C4-2B (cell line): Measurements from ENCODE around the gene HEXD.
"Not testable (repeated sequence)": the region's sequence is repeated elsewhere in the genome, so short reads cannot be mapped to it uniquely, and the experiment has no call there.

Experiments used
- H3K27ac ChIP-seq: fragments of 450-650 bp; 2 replicates; pipeline ENCODE4 v1.5.1; 2017
- CTCF ChIP-seq: fragments of 450-650 bp; conservative IDR thresholded peaks from 2 replicates; pipeline ENCODE4 v1.5.1; 2017; ENCODE audit warnings: mild to moderate bottlenecking
- ZFX ChIP-seq: fragments of 450-650 bp; IDR thresholded peaks from 2 replicates; pipeline ENCODE4 v1.6.1; 2017

Gene HEXD

DNA sequence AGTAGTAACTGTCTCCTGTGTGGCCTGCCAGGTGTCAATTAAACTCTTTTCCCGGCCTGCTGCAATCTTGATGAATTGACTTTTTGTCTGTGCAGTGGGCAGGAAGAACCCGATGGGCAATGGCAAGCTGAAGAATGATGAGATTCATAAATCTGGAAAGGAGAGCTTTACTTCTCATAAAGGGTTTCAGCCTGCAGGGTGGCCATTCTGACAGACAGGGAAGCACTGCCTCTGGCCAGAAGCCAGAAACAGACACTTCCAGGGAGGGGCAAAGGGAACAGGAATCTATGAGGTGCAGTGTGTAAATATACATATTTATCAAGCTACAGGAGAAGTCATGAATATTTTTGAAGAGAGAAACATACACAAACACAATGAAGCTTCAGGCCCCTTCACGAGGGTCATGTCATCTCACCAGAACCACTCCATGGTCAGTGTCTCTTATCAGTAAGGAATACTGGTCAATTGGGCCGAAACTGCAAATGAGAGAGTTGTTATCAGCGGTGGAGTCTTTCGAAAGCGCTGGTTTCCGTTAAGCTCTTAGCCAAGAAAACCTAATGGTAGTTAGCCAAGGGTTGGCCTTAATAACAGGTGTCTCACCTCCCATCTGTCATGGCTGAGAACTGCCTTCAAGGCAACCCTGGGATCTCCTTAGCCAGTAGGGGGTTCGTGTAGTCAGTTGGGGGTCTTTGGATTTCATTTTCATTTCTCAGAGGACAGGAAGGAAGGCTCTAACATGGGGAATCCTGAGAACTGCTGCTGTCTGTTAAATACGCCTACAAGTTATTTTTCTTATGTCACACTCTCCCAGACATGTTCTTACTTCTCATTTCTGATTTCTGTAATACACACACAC, 39.2 kb downstream of the HEXD start:
- H3K27ac ChIP-seq, result peak overlapping the region; percentile 91

GRCh38 chr17:82457929-82458178, 39.7 kb downstream of the HEXD start:
- TF ChIP-seq ZFX (no peak), CTCF (no peak)
- peak overlapping the region; percentile 91 for H3K27ac ChIP-seq

More for the DNA sequence above, 39.2 kb downstream of the HEXD start:
- no peak for TF ChIP-seq ZFX
- TF ChIP-seq CTCF, result no peak

DNA sequence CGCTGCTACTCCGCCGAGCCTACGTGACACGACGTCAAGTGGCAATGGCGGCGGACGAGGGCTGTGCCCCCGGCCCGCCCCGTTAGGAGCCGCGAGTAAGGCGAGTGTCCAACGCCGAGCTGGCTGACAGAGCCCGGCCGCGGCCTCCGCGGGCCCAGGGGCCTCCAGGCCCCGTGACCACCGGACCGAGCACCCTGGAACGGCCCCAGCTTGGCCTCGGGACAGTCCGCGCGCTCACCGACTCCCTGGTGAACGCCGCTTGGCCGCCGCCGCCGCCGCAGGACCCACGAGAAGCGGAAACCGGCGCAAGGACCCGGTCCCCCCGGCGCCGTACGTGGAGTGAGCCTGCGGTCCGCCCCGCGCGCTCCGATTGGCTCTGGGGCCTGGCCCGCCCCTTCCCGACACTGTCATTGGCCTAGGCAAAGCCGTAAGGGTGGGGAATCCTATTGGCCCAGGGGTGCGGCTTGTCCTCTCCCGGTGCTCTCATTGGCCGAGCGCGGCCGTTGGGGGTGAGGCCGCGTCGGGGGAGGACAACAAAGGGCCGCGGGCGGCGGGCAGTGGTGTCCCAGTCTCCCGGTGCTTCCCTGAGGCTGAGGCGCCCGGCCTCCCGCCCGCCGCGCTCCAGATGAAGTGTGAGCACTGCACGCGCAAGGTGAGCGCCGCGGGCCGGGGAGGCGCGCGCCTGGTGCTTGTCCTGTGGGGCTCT, 40.2 kb downstream of the HEXD start, which contains the start of gene NARF:
Gene NARF (plus strand): TSS at position 563 of the 706 bp plus-strand sequence. CDS start 63 bp downstream, at position 626.
- TF ChIP-seq CTCF, result no peak
- TF ChIP-seq ZFX, result peak; percentile 64; the same call in 1 of the 2 replicates
- H3K27ac ChIP-seq, result peak within 1 kb of the TSS; percentile 91

DNA sequence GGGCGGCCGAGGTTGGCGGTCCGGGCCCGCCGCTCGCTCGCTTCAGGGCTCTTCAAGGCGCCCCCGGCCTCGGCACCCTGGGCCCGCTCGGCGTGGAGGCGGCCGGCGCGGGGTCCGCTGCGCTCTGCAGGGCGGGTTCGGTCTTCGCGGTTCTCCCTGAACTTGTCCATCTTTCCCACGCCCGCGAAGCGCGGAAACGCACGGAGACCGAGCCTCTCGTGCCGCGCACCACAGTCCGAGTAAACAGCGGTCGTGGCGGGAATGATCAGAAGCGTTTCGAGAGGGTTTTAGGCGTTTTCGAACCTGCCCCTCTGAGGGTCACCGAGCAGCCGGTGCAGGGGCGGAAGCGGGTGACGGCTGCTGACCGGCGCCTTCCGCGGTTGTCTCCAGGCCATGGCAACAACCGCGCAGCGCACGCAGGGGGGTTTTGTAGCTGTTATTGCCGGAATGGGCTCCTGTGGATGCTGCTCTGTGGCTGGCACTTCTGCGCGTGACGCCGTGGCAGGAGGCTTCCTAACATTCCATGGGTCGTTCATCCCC, 40.8 kb downstream of the HEXD start:
- peak overlapping the region; percentile 91 for H3K27ac ChIP-seq
- no peak for TF ChIP-seq CTCF
- 0 out of 2 replicates have a peak, but pooled peaks have one; percentile 5 for TF ChIP-seq ZFX

DNA sequence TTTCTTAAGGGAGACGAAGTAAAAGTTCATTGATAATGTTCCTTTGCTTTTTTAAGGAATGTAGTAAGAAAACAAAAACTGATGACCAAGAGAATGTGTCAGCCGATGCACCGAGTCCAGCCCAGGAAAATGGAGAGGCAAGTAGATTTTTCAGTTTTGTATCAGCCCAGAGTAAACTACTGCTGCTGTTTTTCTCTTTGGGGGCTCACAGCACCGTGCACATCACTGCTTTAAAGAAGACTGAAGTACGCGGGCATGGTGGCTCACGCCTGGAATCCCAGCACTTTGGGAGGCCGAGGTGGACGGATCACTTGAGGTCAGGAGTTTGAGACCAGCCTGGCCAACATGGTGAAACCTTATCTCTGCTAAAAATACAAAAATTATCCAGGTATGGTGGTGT, 41.8 kb downstream of the HEXD start:
- H3K27ac ChIP-seq, result not testable (repeated sequence)

GRCh38 chr17:82461827-82462524, 43.8 kb downstream of the HEXD start:
- H3K27ac ChIP-seq, result no peak overlapping the region
- TF ChIP-seq ZFX (no peak), CTCF (no peak)

- TF ChIP-seq ZFX (no peak), CTCF (no peak)
- no peak overlapping the region for H3K27ac ChIP-seq
These were observed 45.2 kb downstream of the HEXD start for GRCh38 chr17:82463391-82463790.
